ENCODE data around the gene IRS1. TPM values are rescaled to one million over a fixed set of nuclear protein-coding genes. Genes with fewer than 3 reads are reported as not detected.

Gene IRS1
- polyA plus RNA-seq, 1 donor (not counting 4 experiments of a cell fraction or from before 2014, with no cell fraction given): 11.2 TPM

DNA sequence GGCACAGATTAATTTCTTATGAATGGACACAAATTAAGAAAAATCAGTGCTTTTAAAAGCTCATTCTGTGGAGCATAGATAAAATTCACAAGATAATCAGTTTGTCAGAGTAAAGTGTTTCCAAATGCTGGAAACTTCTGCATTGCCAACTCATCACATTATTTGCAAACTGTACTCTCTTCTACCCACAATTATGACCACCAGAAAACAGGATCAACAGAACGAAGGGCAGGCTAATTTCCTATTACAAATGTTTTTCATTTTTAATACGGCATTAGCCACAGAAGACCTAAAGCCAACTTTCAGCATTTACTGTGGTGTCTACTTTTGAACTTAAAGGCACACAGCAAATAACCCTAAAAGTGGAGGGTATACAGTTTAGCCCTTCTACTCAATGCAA lies 6.0 kb downstream of the IRS1 start:
- peaks cover 15 to 22% of the 10 kb centered on the region in 2 experiments for H3K36me3 ChIP-seq (ENCODE audit: control insufficient read depth in 2 of 2, extremely low read depth in 1 of 2, insufficient read depth in 2 of 2, low read length in 2 of 2)
- H3K4me1 ChIP-seq (ENCODE audit: control insufficient read depth, extremely low read depth, insufficient read depth, low read length): peaks cover 49% of the 10 kb centered on the region
- H3K4me3 ChIP-seq (ENCODE audit: control insufficient read depth in 2 of 3, extremely low read depth in 1 of 3, insufficient read depth in 2 of 3, low read depth in 1 of 3, low read length in 3 of 3): peak overlapping the region; percentile 51 to 82 (median 82)
- H3K9ac ChIP-seq (ENCODE audit: control insufficient read depth, extremely low read depth, insufficient read depth, low read length): peak overlapping the region; percentile 95
- H3K9me3 ChIP-seq (ENCODE audit: control insufficient read depth, low read depth, low read length): no peaks in the 10 kb centered on the region
- H3K4me2 ChIP-seq (ENCODE audit: control insufficient read depth, extremely low read depth, insufficient read depth, low read depth, low read length): peak overlapping the region; percentile 100
- DNase-seq (ENCODE audit: low read depth, low spot score): no peak
- dilution Hi-C loops (cut with MboI; ENCODE audit: extremely low pct_ligation_motif_present, low sequenced_read_pairs): no loop called here
- peaks cover 93% of the 10 kb centered on the region for H3K79me2 ChIP-seq (ENCODE audit: control insufficient read depth, insufficient read depth, low read length)
- H2AFZ ChIP-seq (ENCODE audit: control insufficient read depth, low read length): no peak overlapping the region
- H4K20me1 ChIP-seq (ENCODE audit: control insufficient read depth, extremely low read depth, insufficient read depth, low read length): no peaks in the 10 kb centered on the region
- TF ChIP-seq EZH2 (IDR thresholded peaks at IDR 0.05; ENCODE audit: low read length): no peak
- TF ChIP-seq CTCF (optimal IDR thresholded peaks at IDR 0.05 in 1 of 3, IDR thresholded peaks at IDR 0.05 in 1 of 3, conservative IDR thresholded peaks at IDR 0.05 in 1 of 3; ENCODE audit: extremely low read depth in 1 of 3, insufficient read depth in 2 of 3, low read length in 3 of 3): no peak
- H3K27ac ChIP-seq (ENCODE audit: control insufficient read depth, insufficient read depth, low read length): peak overlapping the region; percentile 95
- H3K27me3 ChIP-seq (ENCODE audit: control insufficient read depth, extremely low read depth, insufficient read depth, low read length): no peaks in the 10 kb centered on the region
- H3K9me1 ChIP-seq (ENCODE audit: control insufficient read depth, extremely low read depth, insufficient read depth, low read length): no peaks in the 10 kb centered on the region
- FAIRE-seq: no peak

- H2AFZ ChIP-seq (ENCODE audit: control insufficient read depth, low read length): no peak overlapping the region
- no peaks in the 10 kb centered on the region for H3K9me3 ChIP-seq (ENCODE audit: control insufficient read depth, low read depth, low read length)
- peak; percentile 86 for FAIRE-seq
- H3K4me3 ChIP-seq (ENCODE audit: control insufficient read depth in 2 of 3, extremely low read depth in 1 of 3, insufficient read depth in 2 of 3, low read depth in 1 of 3, low read length in 3 of 3): peak overlapping the region; percentile 51 to 82 (median 82)
- peak overlapping the region; percentile 95 for H3K9ac ChIP-seq (ENCODE audit: control insufficient read depth, extremely low read depth, insufficient read depth, low read length)
- H3K9me1 ChIP-seq (ENCODE audit: control insufficient read depth, extremely low read depth, insufficient read depth, low read length): no peaks in the 10 kb centered on the region
- no peak for DNase-seq (ENCODE audit: low read depth, low spot score)
- dilution Hi-C loops (cut with MboI; ENCODE audit: extremely low pct_ligation_motif_present, low sequenced_read_pairs): no loop called here
- H3K27ac ChIP-seq (ENCODE audit: control insufficient read depth, insufficient read depth, low read length): peak overlapping the region; percentile 95
- H3K27me3 ChIP-seq (ENCODE audit: control insufficient read depth, extremely low read depth, insufficient read depth, low read length): no peaks in the 10 kb centered on the region
- H3K79me2 ChIP-seq (ENCODE audit: control insufficient read depth, insufficient read depth, low read length): peaks cover 88% of the 10 kb centered on the region
- H3K36me3 ChIP-seq (ENCODE audit: control insufficient read depth in 2 of 2, extremely low read depth in 1 of 2, insufficient read depth in 2 of 2, low read length in 2 of 2): peaks cover 12 to 18% of the 10 kb centered on the region in 2 experiments
- no peaks in the 10 kb centered on the region for H4K20me1 ChIP-seq (ENCODE audit: control insufficient read depth, extremely low read depth, insufficient read depth, low read length)
- TF ChIP-seq CTCF (optimal IDR thresholded peaks at IDR 0.05 in 1 of 3, IDR thresholded peaks at IDR 0.05 in 1 of 3, conservative IDR thresholded peaks at IDR 0.05 in 1 of 3; ENCODE audit: extremely low read depth in 1 of 3, insufficient read depth in 2 of 3, low read length in 3 of 3): no peak
- TF ChIP-seq EZH2 (IDR thresholded peaks at IDR 0.05; ENCODE audit: low read length): no peak
- H3K4me1 ChIP-seq (ENCODE audit: control insufficient read depth, extremely low read depth, insufficient read depth, low read length): peaks cover 41% of the 10 kb centered on the region
- H3K4me2 ChIP-seq (ENCODE audit: control insufficient read depth, extremely low read depth, insufficient read depth, low read depth, low read length): peak overlapping the region; percentile 100
Measured at GRCh38 chr2:226792155-226792881, 7.3 kb downstream of the IRS1 start.

Data from keratinocyte (primary cell).